ENCODE measurements around the gene ZNF688.

GRCh38 chr16:30601966-30602365 lies 30.5 kb upstream of the ZNF688 start:
- TF ChIP-seq, protein P1, sequence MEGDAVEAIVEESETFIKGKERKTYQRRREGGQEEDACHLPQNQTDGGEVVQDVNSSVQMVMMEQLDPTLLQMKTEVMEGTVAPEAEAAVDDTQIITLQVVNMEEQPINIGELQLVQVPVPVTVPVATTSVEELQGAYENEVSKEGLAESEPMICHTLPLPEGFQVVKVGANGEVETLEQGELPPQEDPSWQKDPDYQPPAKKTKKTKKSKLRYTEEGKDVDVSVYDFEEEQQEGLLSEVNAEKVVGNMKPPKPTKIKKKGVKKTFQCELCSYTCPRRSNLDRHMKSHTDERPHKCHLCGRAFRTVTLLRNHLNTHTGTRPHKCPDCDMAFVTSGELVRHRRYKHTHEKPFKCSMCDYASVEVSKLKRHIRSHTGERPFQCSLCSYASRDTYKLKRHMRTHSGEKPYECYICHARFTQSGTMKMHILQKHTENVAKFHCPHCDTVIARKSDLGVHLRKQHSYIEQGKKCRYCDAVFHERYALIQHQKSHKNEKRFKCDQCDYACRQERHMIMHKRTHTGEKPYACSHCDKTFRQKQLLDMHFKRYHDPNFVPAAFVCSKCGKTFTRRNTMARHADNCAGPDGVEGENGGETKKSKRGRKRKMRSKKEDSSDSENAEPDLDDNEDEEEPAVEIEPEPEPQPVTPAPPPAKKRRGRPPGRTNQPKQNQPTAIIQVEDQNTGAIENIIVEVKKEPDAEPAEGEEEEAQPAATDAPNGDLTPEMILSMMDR (IDR thresholded peaks at IDR 0.05; ENCODE audit: poor library complexity), result no peak
- no peak for TF ChIP-seq EZH2 (IDR thresholded peaks at IDR 0.05; ENCODE audit: borderline replicate concordance)
